ENCODE results near the gene L1TD1.

Gene L1TD1

GRCh38 chr1:62228136-62228882 lies 33.7 kb downstream of the L1TD1 start:
- CTCF ChIA-PET = interaction anchor here (0.6 to 2.1 kb wide), 3 partner anchors 44 to 1380 kb away, joined by 3 to 7 read pairs (median 4); no protein-coding TSS in a partner anchor
- H3K4me3 ChIP-seq (ENCODE audit: low read depth, low read length) = no peak overlapping the region
- POLR2A ChIA-PET = no interaction called here
- H3K27ac ChIP-seq (ENCODE audit: extremely low read depth, low read depth, low read length) = no peak overlapping the region
- 0 out of 2 replicates have a peak, but pooled peaks cover 2% of the 10 kb centered on the region for H3K4me1 ChIP-seq (ENCODE audit: control insufficient read depth, insufficient read depth, low read length)
- no peaks in the 10 kb centered on the region for H3K36me3 ChIP-seq (ENCODE audit: control insufficient read depth in 2 of 2, insufficient read depth in 1 of 2, low read length in 2 of 2)
- TF ChIP-seq KLF9 (tag by site-specific recombination; IDR thresholded peaks at IDR 0.05; ENCODE audit: low read depth) (no peak), ZIC2 (tag by site-specific recombination; IDR thresholded peaks at IDR 0.05) (no peak), ZNF621 (tag by site-specific recombination; IDR thresholded peaks at IDR 0.05) (no peak), ZNF561 (tag by site-specific recombination; IDR thresholded peaks at IDR 0.05; ENCODE audit: borderline replicate concordance) (no peak), KLF8 (tag by site-specific recombination; IDR thresholded peaks at IDR 0.05) (no peak), ZSCAN18 (tag by site-specific recombination; IDR thresholded peaks at IDR 0.05) (no peak), TRIM28 (IDR thresholded peaks at IDR 0.05; ENCODE audit: borderline replicate concordance, low read length) (no peak)
- no peaks in the 10 kb centered on the region for H3K9me3 ChIP-seq (ENCODE audit: control insufficient read depth, insufficient read depth, low read depth, low read length)

GRCh38 chr1:62228883-62229187 lies 34.2 kb downstream of the L1TD1 start:
- ChIA-PET CTCF (interaction anchor here (0.6 to 2.1 kb wide), 2 partner anchors 53 to 1380 kb away, joined by 4 to 7 read pairs; no protein-coding TSS in a partner anchor), POLR2A (no interaction called here)
- H3K9me3 ChIP-seq (ENCODE audit: control insufficient read depth, insufficient read depth, low read depth, low read length) = no peaks in the 10 kb centered on the region
- no peak overlapping the region for H3K4me3 ChIP-seq (ENCODE audit: low read depth, low read length)
- TF ChIP-seq ZNF354C (tag by site-specific recombination; IDR thresholded peaks at IDR 0.05; ENCODE audit: borderline replicate concordance, low read depth) (no peak), ZIC2 (tag by site-specific recombination; IDR thresholded peaks at IDR 0.05) (0 out of 2 replicates have a peak, but pooled peaks have one; percentile 11)
- 0 out of 2 replicates have a peak, but pooled peaks cover 2% of the 10 kb centered on the region for H3K4me1 ChIP-seq (ENCODE audit: control insufficient read depth, insufficient read depth, low read length)
- H3K36me3 ChIP-seq (ENCODE audit: control insufficient read depth in 2 of 2, insufficient read depth in 1 of 2, low read length in 2 of 2) = no peaks in the 10 kb centered on the region
- H3K27ac ChIP-seq (ENCODE audit: extremely low read depth, low read depth, low read length) = no peak overlapping the region

GRCh38 chr1:62229468-62229867 lies 34.8 kb downstream of the L1TD1 start:
- 0 out of 2 replicates have a peak, but pooled peaks cover 2% of the 10 kb centered on the region for H3K4me1 ChIP-seq (ENCODE audit: control insufficient read depth, insufficient read depth, low read length)
- POLR2A ChIA-PET = no interaction called here
- no peaks in the 10 kb centered on the region for H3K9me3 ChIP-seq (ENCODE audit: control insufficient read depth, insufficient read depth, low read depth, low read length)
- H3K36me3 ChIP-seq (ENCODE audit: control insufficient read depth in 2 of 2, insufficient read depth in 1 of 2, low read length in 2 of 2) = no peaks in the 10 kb centered on the region
- no peak overlapping the region for H3K4me3 ChIP-seq (ENCODE audit: low read depth, low read length)
- no peak overlapping the region for H3K27ac ChIP-seq (ENCODE audit: extremely low read depth, low read depth, low read length)
- CTCF ChIA-PET = interaction anchor here (0.7 to 1.3 kb wide), 4 partner anchors 22 to 178 kb away, joined by 3 read pairs; no protein-coding TSS in a partner anchor
- TF ChIP-seq HOXD13 (CRISPR knock-in tag; IDR thresholded peaks at IDR 0.05; ENCODE audit: borderline replicate concordance) (no peak), ZNF155 (tag by site-specific recombination; IDR thresholded peaks at IDR 0.05) (no peak), ZNF621 (tag by site-specific recombination; IDR thresholded peaks at IDR 0.05) (no peak), ZFHX2 (tag by site-specific recombination; conservative IDR thresholded peaks at IDR 0.05) (peak; percentile 41; the same call in 1 of the 2 replicates), ZNF529 (tag by site-specific recombination; IDR thresholded peaks at IDR 0.05; ENCODE audit: insufficient replicate concordance) (no peak), PBX3 (CRISPR knock-in tag; IDR thresholded peaks at IDR 0.05) (no peak), KLF9 (tag by site-specific recombination; IDR thresholded peaks at IDR 0.05; ENCODE audit: low read depth) (no peak), ZNF423 (tag by site-specific recombination; IDR thresholded peaks at IDR 0.05) (no peak), ZNF513 (tag by site-specific recombination; IDR thresholded peaks at IDR 0.05) (no peak), KLF7 (tag by site-specific recombination; IDR thresholded peaks at IDR 0.05; ENCODE audit: borderline replicate concordance) (no peak), HIC1 (tag by site-specific recombination; IDR thresholded peaks at IDR 0.05) (no peak)
- TF ChIP-seq, protein P1, sequence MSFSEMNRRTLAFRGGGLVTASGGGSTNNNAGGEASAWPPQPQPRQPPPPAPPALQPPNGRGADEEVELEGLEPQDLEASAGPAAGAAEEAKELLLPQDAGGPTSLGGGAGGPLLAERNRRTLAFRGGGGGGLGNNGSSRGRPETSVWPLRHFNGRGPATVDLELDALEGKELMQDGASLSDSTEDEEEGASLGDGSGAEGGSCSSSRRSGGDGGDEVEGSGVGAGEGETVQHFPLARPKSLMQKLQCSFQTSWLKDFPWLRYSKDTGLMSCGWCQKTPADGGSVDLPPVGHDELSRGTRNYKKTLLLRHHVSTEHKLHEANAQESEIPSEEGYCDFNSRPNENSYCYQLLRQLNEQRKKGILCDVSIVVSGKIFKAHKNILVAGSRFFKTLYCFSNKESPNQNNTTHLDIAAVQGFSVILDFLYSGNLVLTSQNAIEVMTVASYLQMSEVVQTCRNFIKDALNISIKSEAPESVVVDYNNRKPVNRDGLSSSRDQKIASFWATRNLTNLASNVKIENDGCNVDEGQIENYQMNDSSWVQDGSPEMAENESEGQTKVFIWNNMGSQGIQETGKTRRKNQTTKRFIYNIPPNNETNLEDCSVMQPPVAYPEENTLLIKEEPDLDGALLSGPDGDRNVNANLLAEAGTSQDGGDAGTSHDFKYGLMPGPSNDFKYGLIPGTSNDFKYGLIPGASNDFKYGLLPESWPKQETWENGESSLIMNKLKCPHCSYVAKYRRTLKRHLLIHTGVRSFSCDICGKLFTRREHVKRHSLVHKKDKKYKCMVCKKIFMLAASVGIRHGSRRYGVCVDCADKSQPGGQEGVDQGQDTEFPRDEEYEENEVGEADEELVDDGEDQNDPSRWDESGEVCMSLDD (tag by site-specific recombination; IDR thresholded peaks at IDR 0.05) = no peak
- TF ChIP-seq, protein P2, sequence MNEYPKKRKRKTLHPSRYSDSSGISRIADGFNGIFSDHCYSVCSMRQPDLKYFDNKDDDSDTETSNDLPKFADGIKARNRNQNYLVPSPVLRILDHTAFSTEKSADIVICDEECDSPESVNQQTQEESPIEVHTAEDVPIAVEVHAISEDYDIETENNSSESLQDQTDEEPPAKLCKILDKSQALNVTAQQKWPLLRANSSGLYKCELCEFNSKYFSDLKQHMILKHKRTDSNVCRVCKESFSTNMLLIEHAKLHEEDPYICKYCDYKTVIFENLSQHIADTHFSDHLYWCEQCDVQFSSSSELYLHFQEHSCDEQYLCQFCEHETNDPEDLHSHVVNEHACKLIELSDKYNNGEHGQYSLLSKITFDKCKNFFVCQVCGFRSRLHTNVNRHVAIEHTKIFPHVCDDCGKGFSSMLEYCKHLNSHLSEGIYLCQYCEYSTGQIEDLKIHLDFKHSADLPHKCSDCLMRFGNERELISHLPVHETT (tag by site-specific recombination; IDR thresholded peaks at IDR 0.05) = no peak
